OCI-LY3 (cell line): Measurements from ENCODE around the gene TEX50.

ENCODE experiments used
- EZH2phosphoT487 ChIP-seq: fragments of 200-600 bp; shearing (Covaris generic); IDR thresholded peaks from 2 replicates; pipeline ENCODE4 v1.6.1; 2018; ENCODE audit warnings: antibody characterized with exemption, mixed run types, low read depth
- TF ChIP-seq, protein P1 (sequence below): fragments of 200-600, 300-600 bp; sonication (generic); IDR thresholded peaks from 2 replicates; pipeline ENCODE4 v1.5.1; 2014; ENCODE audit warnings: antibody characterized with exemption, low read length, low read depth

- TF ChIP-seq, protein P1, sequence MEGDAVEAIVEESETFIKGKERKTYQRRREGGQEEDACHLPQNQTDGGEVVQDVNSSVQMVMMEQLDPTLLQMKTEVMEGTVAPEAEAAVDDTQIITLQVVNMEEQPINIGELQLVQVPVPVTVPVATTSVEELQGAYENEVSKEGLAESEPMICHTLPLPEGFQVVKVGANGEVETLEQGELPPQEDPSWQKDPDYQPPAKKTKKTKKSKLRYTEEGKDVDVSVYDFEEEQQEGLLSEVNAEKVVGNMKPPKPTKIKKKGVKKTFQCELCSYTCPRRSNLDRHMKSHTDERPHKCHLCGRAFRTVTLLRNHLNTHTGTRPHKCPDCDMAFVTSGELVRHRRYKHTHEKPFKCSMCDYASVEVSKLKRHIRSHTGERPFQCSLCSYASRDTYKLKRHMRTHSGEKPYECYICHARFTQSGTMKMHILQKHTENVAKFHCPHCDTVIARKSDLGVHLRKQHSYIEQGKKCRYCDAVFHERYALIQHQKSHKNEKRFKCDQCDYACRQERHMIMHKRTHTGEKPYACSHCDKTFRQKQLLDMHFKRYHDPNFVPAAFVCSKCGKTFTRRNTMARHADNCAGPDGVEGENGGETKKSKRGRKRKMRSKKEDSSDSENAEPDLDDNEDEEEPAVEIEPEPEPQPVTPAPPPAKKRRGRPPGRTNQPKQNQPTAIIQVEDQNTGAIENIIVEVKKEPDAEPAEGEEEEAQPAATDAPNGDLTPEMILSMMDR, result no peak
- TF ChIP-seq EZH2phosphoT487, result no peak
Observed at GRCh38 chr1:173660306-173660705, 25.2 kb downstream of the TEX50 start.
